HG03520 (cell line): ENCODE data around the gene P4HA3.

Experiments
- ATAC-seq: cut with Tn5 transposase; IDR thresholded peaks from one replicate; pipeline ENCODE4 v1.9.1; 2021; ENCODE audit warnings: mild to moderate bottlenecking, moderate library complexity; ENCODE audit not compliant: unreplicated experiment

Gene P4HA3

GRCh38 chr11:74318241-74318932 is 6.9 kb upstream of the P4HA3 start:
- no peak for ATAC-seq

- ATAC-seq: no peak
These were observed 5.5 kb upstream of the P4HA3 start for GRCh38 chr11:74316772-74317505.

GRCh38 chr11:74312326-74312725 is 886 bp upstream of the P4HA3 start:
- ATAC-seq: no peak

- ATAC-seq: no peak
These were observed 583 bp downstream of the P4HA3 start for GRCh38 chr11:74310857-74311256.

- ATAC-seq: no peak
These were observed 4.0 kb downstream of the P4HA3 start for GRCh38 chr11:74307434-74307833.

GRCh38 chr11:74306435-74307175 is 4.8 kb downstream of the P4HA3 start:
- ATAC-seq: no peak

- no peak for ATAC-seq
These were observed 12.4 kb downstream of the P4HA3 start for GRCh38 chr11:74299015-74299414.

GRCh38 chr11:74297484-74297883 is 14.0 kb downstream of the P4HA3 start:
- no peak for ATAC-seq

GRCh38 chr11:74288911-74289310 is 22.5 kb downstream of the P4HA3 start:
- ATAC-seq: no peak

- ATAC-seq: no peak
These were observed 23.3 kb downstream of the P4HA3 start for GRCh38 chr11:74288161-74288560.

GRCh38 chr11:74284466-74284865 is 27.0 kb downstream of the P4HA3 start:
- ATAC-seq: no peak

- no peak for ATAC-seq
These were observed 27.8 kb downstream of the P4HA3 start for GRCh38 chr11:74283580-74284180.

- ATAC-seq: no peak
These were observed 28.5 kb downstream of the P4HA3 start for GRCh38 chr11:74282914-74283371.

GRCh38 chr11:74282421-74282820 is 29.0 kb downstream of the P4HA3 start:
- ATAC-seq: no peak

GRCh38 chr11:74280494-74280893 is 30.9 kb downstream of the P4HA3 start:
- ATAC-seq: no peak

- no peak for ATAC-seq
These were observed 32.2 kb downstream of the P4HA3 start for GRCh38 chr11:74279256-74279655.

GRCh38 chr11:74278721-74279161 is 32.7 kb downstream of the P4HA3 start:
- no peak for ATAC-seq

GRCh38 chr11:74278103-74278502 is 33.3 kb downstream of the P4HA3 start:
- no peak for ATAC-seq

GRCh38 chr11:74276581-74276980 is 34.9 kb downstream of the P4HA3 start:
- ATAC-seq: no peak

GRCh38 chr11:74272276-74272675 is 39.2 kb downstream of the P4HA3 start:
- ATAC-seq: no peak

GRCh38 chr11:74269161-74269811 is 42.2 kb downstream of the P4HA3 start:
- no peak for ATAC-seq
